ENCODE data around the gene CCDC74A. TPM values are rescaled to one million over a fixed set of nuclear protein-coding genes. Genes with fewer than 3 reads are reported as not detected.

CCDC74A gene
- 10.7 to 15.4 TPM (median 15.0 TPM) in 5 replicates for total RNA-seq (2022; extraction: Qiagen RNA extraction)

DNA sequence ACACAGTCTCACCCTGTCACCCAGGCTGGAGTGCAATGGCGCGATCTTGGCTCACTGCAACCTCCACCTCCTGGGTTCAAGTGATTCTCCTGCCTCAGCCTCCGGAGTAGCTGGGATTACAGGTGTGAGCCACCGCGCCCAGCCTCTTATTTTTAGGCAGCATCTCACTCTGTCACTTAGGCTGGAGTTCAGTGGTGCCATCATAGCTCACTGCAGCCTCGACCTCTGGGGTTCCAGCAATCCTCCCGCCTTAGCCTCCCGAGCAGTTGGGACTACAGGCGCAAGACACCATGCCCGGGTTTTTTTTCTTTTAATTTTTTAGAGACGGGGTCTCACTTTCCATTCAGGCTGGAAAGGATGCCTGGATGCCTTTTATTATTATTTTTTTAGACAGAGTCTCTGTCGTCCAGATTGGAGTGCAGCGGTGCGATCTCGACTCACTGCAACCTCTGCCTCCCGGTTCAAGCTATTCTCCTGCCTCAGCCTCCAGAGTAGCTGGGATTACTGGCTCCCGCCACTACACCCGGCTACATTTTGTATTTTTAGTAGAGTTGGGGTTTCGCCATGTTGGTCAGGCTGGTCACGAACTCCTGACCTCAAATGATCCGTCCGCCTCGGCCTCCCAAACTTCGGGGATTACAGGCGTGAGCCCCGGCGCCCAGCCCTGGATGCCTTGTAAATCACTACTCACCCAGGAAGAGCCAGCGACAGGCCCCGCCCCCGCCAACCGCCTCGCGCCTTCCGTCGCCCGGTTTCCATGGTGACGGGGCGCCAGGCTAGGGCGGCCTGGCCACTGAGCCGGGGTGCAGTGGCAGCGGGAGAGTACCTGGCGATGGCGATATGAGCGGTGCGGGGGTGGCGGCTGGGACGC is at the start of gene CCDC74A:
CCDC74A (plus strand) TSS at position 758 of the 871 bp plus-strand sequence; CDS start at position 841, 83 bp downstream.

DNA sequence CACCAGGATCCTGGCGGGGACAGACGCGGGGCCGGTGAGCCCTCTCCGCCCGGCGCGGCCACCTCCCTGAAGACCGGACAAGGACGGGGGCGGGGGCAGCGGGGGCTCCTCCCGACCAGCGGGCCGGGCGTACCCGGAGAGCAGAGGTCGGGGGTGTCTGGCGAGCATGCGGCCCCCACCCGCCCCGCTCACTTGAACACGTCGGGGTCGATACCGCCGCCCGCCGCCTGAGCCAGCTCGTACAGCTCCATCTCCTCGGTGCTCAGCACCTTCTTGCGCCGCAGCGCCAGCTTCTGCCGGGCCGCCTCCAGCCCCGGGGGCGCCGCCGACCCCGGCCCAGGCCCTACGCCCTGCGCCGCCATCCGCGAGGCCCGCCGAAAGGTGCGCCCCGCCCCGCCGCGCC is 35.7 kb upstream of the CCDC74A start, which contains the start of gene MZT2A:
MZT2A (minus strand) TSS at position 383 of the 403 bp plus-strand sequence; CDS start at position 362, 21 bp downstream.

Other genes starting within 250 kb of the CCDC74A start
- 0.03 TPM in 2 of 5 replicates, not detected in the others for gene RAB6D, start 163.7 kb upstream of the CCDC74A start, total RNA-seq (2022; extraction: Qiagen RNA extraction)
- 5.1 to 10.0 TPM (median 5.8 TPM) in 5 replicates for gene TUBA3D, start 51.8 kb upstream of the CCDC74A start, total RNA-seq (2022; extraction: Qiagen RNA extraction)
- 112 to 203 TPM (median 190 TPM) in 5 replicates for gene MZT2A, start 35.5 kb upstream of the CCDC74A start, total RNA-seq (2022; extraction: Qiagen RNA extraction)

All from A549 treated with Hydrocortisone at 1 μM for 4 hours (cell line).